Psoas muscle (tissue), 8 donors: Measurements from ENCODE around the gene GABRR3. TPM values are rescaled to one million over a fixed set of nuclear protein-coding genes. Genes with fewer than 3 reads are reported as not detected.

Experiments
- ATAC-seq, 4 donors: fragments of 200-7000 bp; cut with Tn5 transposase; one replicate each; pipeline ENCODE4 v1.9.1; 2020; ENCODE audit warnings: moderate library complexity in 3 of 4, mild to moderate bottlenecking in 2 of 4
- DNase-seq, 2 donors: peaks; one replicate each; pipeline ENCODE4 v3.0.0-alpha.2; 2020
- H3K27ac ChIP-seq: fragments of 200-600 bp; one replicate; pipeline ENCODE4 v1.8.0; 2022
- H3K27me3 ChIP-seq, 3 donors: fragments of 200-600 bp in 1 of 3; one replicate each; pipeline versions ENCODE4 v1.6.1 to v1.8.0; 2013 to 2022; ENCODE audit warnings: low read length in 2 of 3, mild to moderate bottlenecking in 2 of 3, moderate library complexity in 1 of 3; ENCODE audit not compliant: insufficient read depth in 3 of 3
- H3K36me3 ChIP-seq, 2 donors: fragments of 200-600 bp in 1 of 2; one replicate each; pipeline versions ENCODE4 v1.6.1 to v1.8.0; 2013 to 2022; ENCODE audit warnings: low read depth in 1 of 2, mild to moderate bottlenecking in 1 of 2, moderate library complexity in 1 of 2; ENCODE audit not compliant: insufficient read depth in 1 of 2
- H3K4me1 ChIP-seq: fragments of 200-600 bp; one replicate; pipeline ENCODE4 v1.8.0; 2022
- H3K4me3 ChIP-seq: fragments of 200-600 bp; one replicate; pipeline ENCODE4 v1.8.0; 2022; ENCODE audit warnings: mild to moderate bottlenecking
- H3K9me3 ChIP-seq: fragments of 200-600 bp; one replicate; pipeline ENCODE4 v1.8.0; 2022
- WGBS, 3 donors: extraction: QIAGEN DNeasy Blood & Tissue Kit; methylation state at CpG; one replicate each; pipeline versions ENCODE4 v1.1.6 to v1.1.7; 2013; 5-methylcytosine and 5-hydroxymethylcytosine counted together
- intact Hi-C, 2 donors: fragments of 100-400 bp; cut with DNase I; formaldehyde crosslinking; loops; one replicate each; pipeline versions ENCODE4 v1.11.0 to v1.14.2; 2022
- polyA plus RNA-seq, 3 donors: library from polyadenylated mRNA; stranded (reverse); fragments of 200-250 nt; gene quantifications; one replicate each; pipeline ENCODE4 v1.2.3, GENCODE V29; 2013
- total RNA-seq, 4 donors: library from RNA; stranded (reverse); fragmentation: NEBNext Ultra II Directional in 2 of 4; extraction: Animal tissue kit (Norgen Biotek cat#: 25700) in 2 of 4; gene quantifications; one replicate each; pipeline versions ENCODE4 v1.2.1 to v1.2.4, GENCODE V29; 2021 to 2023
- TF ChIP-seq, protein P1 (sequence below): fragments of 200-600 bp; IDR thresholded peaks from one replicate; pipeline ENCODE4 v1.8.0; 2022; ENCODE audit warnings: antibody characterized with exemption
- donor health status: healthy with polysubstance abuse.
- donor health status: DM: no; HTN: no; CAD: no; lungs with moderate emphysema.
- donor health status: Bipolar disorder and iron deficiency.
- donor health status: healthy.
- donor health status: DM: yes; HTN: yes; CAD: no.
- donor health status: DM: no; HTN: no; CAD: no.
- donor health status: DM: no; HTN: no; CAD: no.
- donor health status: DM: yes; HTN: yes; CAD: no.

GABRR3 gene
- total and polyA plus RNA-seq, 7 donors = 0.10 TPM; not detected in 6

DNA sequence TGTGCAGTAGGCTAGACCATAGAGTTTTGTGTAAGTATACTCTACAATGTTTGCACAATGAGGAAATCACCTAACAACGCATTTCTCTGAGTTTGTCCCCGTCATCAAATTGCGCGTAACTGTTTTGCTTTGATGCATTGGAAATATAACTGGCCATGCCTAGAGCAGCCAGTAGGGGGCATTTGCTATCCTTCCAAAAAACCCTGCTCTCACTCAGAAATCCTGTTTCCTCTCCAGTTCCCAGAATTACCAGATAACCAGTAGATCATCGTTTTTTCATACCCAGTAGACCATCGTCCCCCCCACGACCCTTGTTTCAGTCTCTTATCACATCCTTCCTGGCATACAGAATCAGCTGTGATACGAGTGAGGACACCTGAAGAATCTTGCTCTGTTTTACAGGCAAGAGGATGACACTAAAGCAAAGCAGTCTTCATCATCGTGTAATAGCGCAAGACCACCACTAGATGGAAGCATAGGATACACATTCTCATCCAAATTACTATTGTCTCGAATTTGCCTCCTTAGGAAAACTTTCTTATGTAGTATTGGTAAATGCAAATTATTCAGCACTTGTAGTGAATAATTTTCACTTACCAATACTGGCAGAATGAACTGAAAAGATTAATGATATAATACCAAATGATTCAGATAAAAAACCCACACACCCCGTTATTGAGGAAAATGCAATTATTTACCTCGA lies 4.4 kb upstream of the GABRR3 start:
- peaks cover 0 to 4% (median 4%) of the 10 kb centered on the region in 3 donors for H3K27me3 ChIP-seq
- TF ChIP-seq, protein P1, sequence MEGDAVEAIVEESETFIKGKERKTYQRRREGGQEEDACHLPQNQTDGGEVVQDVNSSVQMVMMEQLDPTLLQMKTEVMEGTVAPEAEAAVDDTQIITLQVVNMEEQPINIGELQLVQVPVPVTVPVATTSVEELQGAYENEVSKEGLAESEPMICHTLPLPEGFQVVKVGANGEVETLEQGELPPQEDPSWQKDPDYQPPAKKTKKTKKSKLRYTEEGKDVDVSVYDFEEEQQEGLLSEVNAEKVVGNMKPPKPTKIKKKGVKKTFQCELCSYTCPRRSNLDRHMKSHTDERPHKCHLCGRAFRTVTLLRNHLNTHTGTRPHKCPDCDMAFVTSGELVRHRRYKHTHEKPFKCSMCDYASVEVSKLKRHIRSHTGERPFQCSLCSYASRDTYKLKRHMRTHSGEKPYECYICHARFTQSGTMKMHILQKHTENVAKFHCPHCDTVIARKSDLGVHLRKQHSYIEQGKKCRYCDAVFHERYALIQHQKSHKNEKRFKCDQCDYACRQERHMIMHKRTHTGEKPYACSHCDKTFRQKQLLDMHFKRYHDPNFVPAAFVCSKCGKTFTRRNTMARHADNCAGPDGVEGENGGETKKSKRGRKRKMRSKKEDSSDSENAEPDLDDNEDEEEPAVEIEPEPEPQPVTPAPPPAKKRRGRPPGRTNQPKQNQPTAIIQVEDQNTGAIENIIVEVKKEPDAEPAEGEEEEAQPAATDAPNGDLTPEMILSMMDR = peak; percentile 79
- no peaks in the 10 kb centered on the region for H3K9me3 ChIP-seq
- H3K4me1 ChIP-seq = no peaks in the 10 kb centered on the region
- peak overlapping the region; percentile 42 for H3K4me3 ChIP-seq
- ATAC-seq (peak; percentile 87 to 93 (median 90)), DNase-seq (peak in 1 of 2 donors; percentile 28)
- intact Hi-C loops = loop anchor here (2.0 to 10.0 kb wide), 2 partner anchors 289 to 775 kb away; no protein-coding TSS in a partner anchor
- 14 to 16% (median 14%) methylated on average over 13 of the region's 13 CpGs for WGBS, 3 donors
- H3K36me3 ChIP-seq = no peaks in the 10 kb centered on the region
- no peak overlapping the region for H3K27ac ChIP-seq

DNA sequence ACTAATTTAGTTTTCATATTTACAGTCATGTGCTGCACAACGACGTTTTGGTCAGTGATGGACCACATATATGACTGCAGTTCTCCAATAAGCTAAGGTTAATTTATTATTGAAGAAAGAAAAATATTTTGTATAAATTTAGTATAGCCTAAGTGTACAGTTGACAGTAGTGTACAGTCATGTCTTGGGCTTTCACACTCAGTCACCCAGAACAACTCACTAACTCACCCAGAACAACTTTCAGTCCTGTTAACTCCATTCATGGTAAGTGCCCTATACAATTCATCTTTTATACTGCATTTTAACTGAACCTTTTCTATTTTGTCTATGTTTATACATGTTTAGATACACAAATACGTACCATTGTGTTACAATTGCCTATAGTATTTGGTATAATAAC lies 3.8 kb upstream of the GABRR3 start:
- no peaks in the 10 kb centered on the region for H3K9me3 ChIP-seq
- H3K36me3 ChIP-seq = no peaks in the 10 kb centered on the region
- TF ChIP-seq, protein P1 = no peak
- H3K27ac ChIP-seq = no peak overlapping the region
- intact Hi-C loops = loop anchor here (2.0 to 10.0 kb wide), 2 partner anchors 290 to 776 kb away; no protein-coding TSS in a partner anchor
- no peak overlapping the region for H3K4me3 ChIP-seq
- H3K27me3 ChIP-seq = peaks cover 0 to 4% (median 4%) of the 10 kb centered on the region in 3 donors
- WGBS, 3 donors = 72 to 75% (median 72%) methylated on average over 3 of the region's 3 CpGs
- no peaks in the 10 kb centered on the region for H3K4me1 ChIP-seq
- ATAC-seq (no peak), DNase-seq (no peak)

DNA sequence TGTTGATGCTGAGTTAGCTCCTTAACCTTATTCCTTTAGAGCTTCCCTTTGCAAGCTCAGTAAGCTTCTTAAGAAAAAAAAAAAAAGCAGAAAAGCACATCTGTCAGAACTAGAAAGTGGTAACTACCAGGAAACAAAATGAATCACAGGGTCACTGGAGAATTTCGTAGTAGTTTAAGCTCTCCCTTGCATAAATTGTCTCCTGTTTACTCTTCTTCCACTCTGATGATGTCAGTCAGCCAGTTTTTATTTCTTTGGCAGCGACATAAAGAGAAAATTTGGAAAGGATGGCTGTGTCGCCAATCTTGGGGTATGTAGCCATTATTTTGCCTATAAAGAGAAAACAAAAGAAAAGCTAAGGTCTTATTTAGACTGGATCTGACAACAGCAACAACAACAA lies 3.2 kb upstream of the GABRR3 start:
- TF ChIP-seq, protein P1 = no peak
- intact Hi-C loops = loop anchor here (2.0 to 10.0 kb wide), 2 partner anchors 291 to 777 kb away; no protein-coding TSS in a partner anchor
- no peak for DNase-seq
- no peak for ATAC-seq
- H3K4me3 ChIP-seq = no peak overlapping the region
- peaks cover 0 to 4% (median 4%) of the 10 kb centered on the region in 3 donors for H3K27me3 ChIP-seq
- WGBS, 3 donors = 56 to 65% (median 57%) methylated on average over 3 of the region's 3 CpGs
- no peaks in the 10 kb centered on the region for H3K4me1 ChIP-seq
- no peaks in the 10 kb centered on the region for H3K36me3 ChIP-seq
- H3K27ac ChIP-seq = no peak overlapping the region
- H3K9me3 ChIP-seq = no peaks in the 10 kb centered on the region

DNA sequence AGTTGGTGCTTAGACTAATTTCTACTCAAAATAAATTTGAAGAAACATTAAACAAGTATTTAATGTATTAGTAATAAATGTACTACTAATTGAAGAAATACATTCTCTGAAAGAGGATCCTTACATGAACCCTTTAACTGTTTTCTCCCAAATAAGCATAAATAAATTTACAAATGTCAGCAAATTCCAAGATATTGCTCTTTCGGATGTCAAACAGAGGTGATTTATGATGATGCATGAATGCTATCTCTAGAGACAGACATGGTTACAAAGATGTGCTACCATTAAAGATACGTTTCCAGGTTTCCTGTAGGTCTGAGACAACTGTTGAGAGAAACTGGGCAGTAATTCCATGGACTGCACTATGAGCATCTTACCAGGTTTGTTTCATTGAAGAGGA lies 629 bp downstream of the GABRR3 start:
- Histone ChIP-seq H3K4me3 (no peak overlapping the region), H3K36me3 (no peaks in the 10 kb centered on the region), H3K4me1 (no peaks in the 10 kb centered on the region), H3K27ac (no peak overlapping the region), H3K27me3 (peaks cover 0 to 4% (median 4%) of the 10 kb centered on the region in 3 donors), H3K9me3 (no peaks in the 10 kb centered on the region)
- 65 to 70% (median 67%) methylated on average over 2 of the region's 2 CpGs for WGBS, 3 donors
- no peak for DNase-seq
- ATAC-seq = no peak
- intact Hi-C loops = loop anchor here in 1 of 2 donors (10.0 kb wide), 1 partner anchor 780 kb away; no protein-coding TSS in a partner anchor
- TF ChIP-seq, protein P1 = no peak
